ENCODE results near the gene ART3.

- no peak for TF ChIP-seq CTCF (IDR thresholded peaks at IDR 0.05)
- TF ChIP-seq POLR2A (IDR thresholded peaks at IDR 0.05), result no peak
These were observed 66.7 kb downstream of the ART3 start for GRCh38 chr4:76141241-76141640.
